Fibroblast of skin of back (primary cell): ENCODE results near the gene GAL3ST3.
A peak's percentile ranks its signal among the peaks of the same experiment; 100 is the strongest.
"Not testable (repeated sequence)": the region's sequence is repeated elsewhere in the genome, so short reads cannot be mapped to it uniquely, and the experiment has no call there.

ENCODE experiments used
- DNase-seq: peaks from one replicate; pipeline ENCODE4 v3.0.0-alpha.2; 2013

The GAL3ST3 gene

GRCh38 chr11:66012946-66013761, 35.8 kb downstream of the GAL3ST3 start:
- DNase-seq: no peak

GRCh38 chr11:66012371-66012945, 36.5 kb downstream of the GAL3ST3 start:
- DNase-seq: no peak

GRCh38 chr11:66011785-66012303, 37.1 kb downstream of the GAL3ST3 start, which contains the start of gene CST6:
Gene CST6 (plus strand): TSS chr11:66012008. CDS start chr11:66012045, 37 bp downstream.
- no peak for DNase-seq

GRCh38 chr11:66011239-66011784, 37.6 kb downstream of the GAL3ST3 start:
- DNase-seq: peak; percentile 72

DNA sequence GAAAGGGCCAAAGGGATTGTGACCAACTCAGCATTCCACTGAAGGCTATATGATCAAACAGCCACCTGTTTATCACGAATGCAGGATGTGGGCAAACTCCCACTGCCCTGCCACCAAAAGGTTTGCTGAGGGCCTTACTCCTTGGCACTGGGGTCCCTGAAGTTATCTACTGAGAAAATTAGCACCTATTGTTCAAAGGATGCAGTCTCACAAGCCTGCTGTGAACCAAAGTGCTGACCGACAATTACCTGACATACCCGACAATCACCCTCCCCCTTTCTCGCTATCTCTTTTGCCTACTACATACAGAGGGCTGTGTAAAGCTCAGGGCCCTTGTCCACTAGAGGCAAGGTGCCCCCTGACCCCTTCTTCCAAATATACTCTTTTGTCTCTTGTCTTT, 38.9 kb downstream of the GAL3ST3 start:
- DNase-seq: not testable (repeated sequence)

- DNase-seq: no peak
Measured at GRCh38 chr11:66008468-66009101, 40.4 kb downstream of the GAL3ST3 start.

DNA sequence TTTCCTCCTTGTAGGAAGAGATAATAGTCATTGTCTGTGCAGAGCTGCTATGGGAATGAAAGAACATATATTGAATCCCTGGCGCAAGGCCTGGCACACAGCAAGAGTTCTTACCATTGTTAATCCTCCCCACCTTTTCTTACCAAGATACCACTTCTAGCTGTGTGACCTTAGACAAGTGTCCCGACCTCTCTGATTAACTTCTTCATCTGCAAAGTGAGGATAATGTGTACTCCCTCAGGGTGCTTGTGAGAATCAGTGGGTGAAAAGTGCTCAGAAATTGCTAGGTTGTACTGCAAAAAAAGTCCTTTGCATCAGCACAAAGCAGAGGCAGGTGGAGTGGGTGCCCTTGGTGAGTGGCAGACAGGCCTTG, 40.9 kb downstream of the GAL3ST3 start:
- DNase-seq: no peak

DNA sequence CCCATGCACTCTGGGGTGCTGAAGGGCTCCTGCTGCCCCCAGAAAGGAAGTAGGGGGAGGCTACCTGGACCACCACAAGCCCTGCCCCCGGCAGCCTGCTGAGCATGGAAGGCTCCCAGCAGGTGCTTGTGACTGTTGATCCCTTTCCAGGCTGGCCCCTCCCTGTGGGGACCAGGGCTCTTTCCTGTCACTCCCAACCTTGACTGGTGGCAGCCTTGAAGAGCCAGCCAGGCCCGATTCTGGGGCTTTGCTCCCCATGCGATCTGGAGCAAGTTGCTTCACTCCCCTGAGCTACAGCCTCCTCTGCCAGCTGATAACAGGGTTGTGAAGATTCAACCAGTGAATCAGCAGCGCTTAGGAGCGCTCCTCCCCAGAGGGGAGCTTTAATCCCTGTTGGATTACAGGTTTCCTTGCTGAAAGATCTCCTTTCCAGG, 41.7 kb downstream of the GAL3ST3 start:
- no peak for DNase-seq

- no peak for DNase-seq
Measured at GRCh38 chr11:66006891-66007176, 42.1 kb downstream of the GAL3ST3 start.

DNA sequence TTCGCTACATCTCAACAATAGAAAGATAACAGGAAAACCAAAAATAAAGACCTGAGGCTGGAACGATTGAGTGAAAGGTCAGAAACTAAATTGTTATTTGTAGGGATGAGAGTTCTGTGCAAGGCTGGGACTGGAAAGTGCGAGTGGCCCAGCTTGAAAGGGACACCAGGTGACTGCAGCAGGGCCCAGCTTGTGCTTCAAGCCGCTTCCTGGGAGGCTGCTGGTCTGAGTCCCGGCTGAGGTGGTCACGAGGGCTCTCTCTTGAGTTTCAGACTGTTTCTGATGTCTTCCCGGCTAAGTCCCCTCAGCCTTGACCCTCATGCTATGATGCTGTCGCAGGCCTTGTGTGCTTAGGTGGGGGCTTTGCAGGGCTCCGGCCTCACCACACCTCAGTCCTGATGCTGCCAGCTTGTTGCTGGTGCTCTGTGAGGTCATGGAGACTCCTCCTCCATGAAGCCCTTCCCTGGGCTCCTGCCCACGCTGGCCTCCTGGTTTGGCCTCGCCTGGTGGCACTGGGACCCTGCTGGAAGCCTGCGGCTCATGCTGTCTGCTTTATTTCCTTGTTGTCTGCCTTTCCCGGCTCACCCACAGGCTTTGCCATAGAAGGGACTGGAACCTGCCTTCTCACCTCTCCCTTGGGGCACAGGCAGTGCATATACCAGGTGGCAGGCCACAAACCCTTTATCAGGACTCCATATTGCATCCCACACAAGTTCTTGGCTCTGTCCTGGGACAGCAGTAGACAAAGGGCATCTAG, 42.6 kb downstream of the GAL3ST3 start:
- DNase-seq: no peak

DNA sequence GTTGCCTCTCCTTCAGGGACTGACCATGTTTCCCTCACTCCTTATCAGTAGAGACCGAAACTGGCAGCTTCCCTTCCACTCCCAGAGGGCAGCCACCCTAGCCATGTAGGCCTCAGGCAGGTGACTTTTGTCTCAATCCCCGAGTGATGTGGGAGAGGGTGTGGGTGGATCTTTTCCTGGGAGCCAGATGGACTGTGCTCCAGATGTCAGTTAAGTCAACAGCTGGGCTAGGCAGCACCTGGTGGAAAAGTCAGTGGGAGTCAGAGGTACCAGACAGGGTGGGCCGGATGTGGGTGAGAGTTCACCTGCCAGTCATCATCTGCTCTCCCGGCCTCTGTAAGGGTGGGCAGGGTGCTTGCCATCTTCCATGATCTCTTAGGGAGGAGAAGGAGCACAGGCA, 44.8 kb downstream of the GAL3ST3 start:
- DNase-seq: no peak

- DNase-seq: no peak
Measured at GRCh38 chr11:66003291-66003690, 45.7 kb downstream of the GAL3ST3 start.

DNA sequence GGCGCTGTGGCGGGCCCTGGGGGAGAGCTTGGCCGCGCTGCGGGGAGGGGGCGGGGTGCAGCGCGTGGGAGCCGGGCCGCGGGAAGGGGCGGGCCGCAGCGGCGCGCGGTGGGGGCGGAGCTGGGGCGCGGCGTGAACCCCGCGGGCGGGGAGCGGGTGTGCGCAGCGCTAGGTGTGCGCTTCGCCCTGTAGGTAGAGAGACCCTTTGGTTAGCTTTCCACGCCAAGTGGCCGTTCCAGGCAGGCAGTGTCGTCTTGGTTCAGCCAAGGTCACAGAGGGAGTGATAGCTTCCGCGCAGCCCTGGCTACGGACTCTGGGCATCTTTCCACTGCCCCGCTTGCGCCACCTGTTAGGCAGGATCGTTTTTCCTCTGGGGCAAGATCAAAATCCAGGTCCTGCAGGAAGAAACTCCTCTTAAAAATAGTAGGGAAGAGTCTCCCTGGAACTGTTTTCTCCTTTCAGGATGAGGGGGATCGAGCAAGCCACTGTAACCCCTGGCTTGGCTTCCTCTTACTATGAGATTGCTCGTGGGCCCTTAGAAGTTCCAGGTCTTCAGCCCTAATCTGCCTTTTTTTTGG, 46.2 kb downstream of the GAL3ST3 start:
- DNase-seq: no peak

DNA sequence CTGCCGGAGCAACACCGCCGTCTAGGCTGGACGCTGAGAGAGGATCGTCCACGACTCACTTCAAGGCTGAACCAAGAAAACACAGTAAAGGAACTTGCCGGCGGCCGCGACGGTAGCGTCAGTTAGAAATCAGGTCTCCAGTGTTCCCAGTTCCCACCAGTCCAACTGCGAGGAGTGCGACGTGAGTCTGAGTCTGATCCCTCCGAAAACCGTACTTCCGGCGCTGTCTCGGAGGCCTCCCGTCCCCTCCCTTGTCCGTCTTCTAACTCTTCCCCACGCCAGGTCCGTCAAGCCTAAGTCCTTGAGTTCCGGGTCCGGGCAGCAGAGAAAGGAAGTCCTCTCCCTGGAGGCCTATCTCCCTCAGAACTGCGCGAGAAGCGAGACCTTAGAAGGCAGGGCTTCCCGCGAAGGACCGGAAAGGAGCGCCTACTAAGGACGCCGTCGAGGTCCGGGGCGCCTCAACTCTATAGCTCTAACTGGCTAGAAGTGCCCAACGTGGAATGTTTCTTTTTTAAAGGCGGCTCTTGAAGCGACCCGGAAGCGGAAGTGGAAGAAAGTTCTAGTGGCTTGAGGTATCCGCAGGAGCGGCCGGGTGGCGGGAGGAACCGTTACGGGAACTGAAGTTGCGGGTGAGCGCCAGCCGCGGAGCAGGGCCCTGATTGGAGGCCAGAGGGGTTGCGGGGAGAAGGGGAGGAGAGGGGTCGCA, 46.9 kb downstream of the GAL3ST3 start, which contains the start of the genes BANF1 and EIF1AD:
Gene BANF1 (plus strand): TSS at position 562 of the 706 bp plus-strand sequence. CDS start 748 bp downstream, outside the sequence.
Gene EIF1AD (minus strand): TSS at position 216 of the 706 bp plus-strand sequence. CDS start 1,768 bp downstream, outside the sequence.
- peak; percentile 99 for DNase-seq

- DNase-seq: no peak
Measured at GRCh38 chr11:65997286-65997685, 51.7 kb downstream of the GAL3ST3 start.

GRCh38 chr11:65992056-65992455, 56.9 kb downstream of the GAL3ST3 start:
- DNase-seq: no peak
